Activated effector memory CD4-positive, alpha-beta T cell treated with Interleukin-2 at 50 U/mL for 16 hours (primary cell): ENCODE data around the gene NFAM1.

Source experiments
- DNase-seq: peaks from one replicate; pipeline ENCODE4 v3.0.0-alpha.2; 2020

Gene NFAM1

GRCh38 chr22:42439021-42439567 is 6.9 kb upstream of the NFAM1 start:
- no peak for DNase-seq

GRCh38 chr22:42438293-42438650 is 6.1 kb upstream of the NFAM1 start:
- no peak for DNase-seq

- peak; percentile 77 for DNase-seq
Measured at GRCh38 chr22:42437488-42438292, 5.5 kb upstream of the NFAM1 start.

GRCh38 chr22:42436404-42436803 is 4.2 kb upstream of the NFAM1 start:
- DNase-seq: no peak

- DNase-seq: no peak
Measured at GRCh38 chr22:42434748-42435425, 2.7 kb upstream of the NFAM1 start.

- DNase-seq: no peak
Measured at GRCh38 chr22:42433754-42434682, 1.8 kb upstream of the NFAM1 start.

GRCh38 chr22:42432818-42433217 is 615 bp upstream of the NFAM1 start:
- no peak for DNase-seq

- no peak for DNase-seq
Measured at GRCh38 chr22:42431401-42432019, 693 bp downstream of the NFAM1 start.

- DNase-seq: no peak
Measured at GRCh38 chr22:42430528-42431125, 1.6 kb downstream of the NFAM1 start.

GRCh38 chr22:42428760-42429159 is 3.4 kb downstream of the NFAM1 start:
- DNase-seq: no peak

- no peak for DNase-seq
Measured at GRCh38 chr22:42428025-42428424, 4.2 kb downstream of the NFAM1 start.

GRCh38 chr22:42427167-42427566 is 5.0 kb downstream of the NFAM1 start:
- no peak for DNase-seq

GRCh38 chr22:42425989-42426355 is 6.2 kb downstream of the NFAM1 start:
- no peak for DNase-seq

GRCh38 chr22:42425337-42425988 is 6.7 kb downstream of the NFAM1 start:
- no peak for DNase-seq

GRCh38 chr22:42419243-42419881 is 12.8 kb downstream of the NFAM1 start:
- DNase-seq: no peak

GRCh38 chr22:42418811-42419242 is 13.4 kb downstream of the NFAM1 start:
- DNase-seq: no peak

- no peak for DNase-seq
Measured at GRCh38 chr22:42417645-42418305, 14.4 kb downstream of the NFAM1 start.

- DNase-seq: no peak
Measured at GRCh38 chr22:42416671-42417230, 15.5 kb downstream of the NFAM1 start.

- DNase-seq: no peak
Measured at GRCh38 chr22:42414565-42415303, 17.5 kb downstream of the NFAM1 start.
